Testis (tissue), 3 donors: ENCODE results near the gene PNMA8A. TPM values are rescaled to one million over a fixed set of nuclear protein-coding genes. Genes with fewer than 3 reads are reported as not detected.
"Not testable (repeated sequence)": the region's sequence is repeated elsewhere in the genome, so short reads cannot be mapped to it uniquely, and the experiment has no call there.

ENCODE experiments used
- DNase-seq: peaks from one replicate; pipeline ENCODE4 v3.0.0-alpha.2; 2019
- H3K27ac ChIP-seq, 2 donors: fragments of 200-600 bp; sonication (generic); one replicate each; pipeline ENCODE4 v1.5.1; 2019
- H3K27me3 ChIP-seq: fragments of 200-600 bp; sonication (generic); one replicate; pipeline ENCODE4 v1.5.1; 2019
- H3K36me3 ChIP-seq: fragments of 200-600 bp; sonication (generic); one replicate; pipeline ENCODE4 v1.5.1; 2017; ENCODE audit warnings: low read depth; ENCODE audit errors: missing control alignments
- H3K4me1 ChIP-seq: fragments of 200-600 bp; sonication (generic); one replicate; pipeline ENCODE4 v1.5.1; 2019
- H3K4me3 ChIP-seq, 2 donors: fragments of 200-600 bp; sonication (generic); one replicate each; pipeline ENCODE4 v1.5.1; 2017 to 2019
- H3K9me3 ChIP-seq: fragments of 200-600 bp; sonication (generic); one replicate; pipeline ENCODE4 v1.5.1; 2017
- POLR2A ChIP-seq: fragments of 450-650 bp; IDR thresholded peaks from one replicate; pipeline ENCODE4 v1.6.1; 2017; ENCODE audit warnings: antibody characterized with exemption, mild to moderate bottlenecking, moderate library complexity
- WGBS, 2 donors: methylation state at CpG; one replicate each; pipeline ENCODE4 v1.1.5; 2018; 5-methylcytosine and 5-hydroxymethylcytosine counted together
- intact Hi-C: fragments of 100-400 bp; cut with DNase I; formaldehyde crosslinking; loops from one replicate; pipeline ENCODE4 v1.15.1; 2023; ENCODE audit warnings: low total_unique reads
- polyA plus RNA-seq: library from polyadenylated mRNA; stranded (reverse); fragments of 350-450 nt; fragmentation: Illumina TruSeq; extraction: RNeasy Lipid Tissue Mini Kit (QIAGEN cat#74804); gene quantifications from one replicate; pipeline ENCODE4 v1.2.3, GENCODE V29; 2014; ENCODE audit warnings: low read depth, low replicate concordance; ENCODE audit not compliant: insufficient read depth
- total RNA-seq, 2 donors: library from RNA; depleted of rRNA; stranded (reverse); fragments of >200 nt; gene quantifications; one replicate each; pipeline ENCODE4 v1.2.3, GENCODE V29; 2016
- TF ChIP-seq, protein P1 (sequence below), 3 experiments: fragments of 450-650 bp in 2 of 3; fragments of 200-600 bp in 1 of 3; sonication (generic) in 1 of 3; IDR thresholded peaks; one replicate each; pipeline ENCODE4 v1.5.1; 2016 to 2019; ENCODE audit warnings: antibody characterized with exemption in 3 of 3, mild to moderate bottlenecking in 2 of 3, moderate library complexity in 1 of 3

PNMA8A gene
- total and polyA plus RNA-seq, 3 donors from 2014 or later: 34.9 to 48.1 (median 44.3) TPM

DNA sequence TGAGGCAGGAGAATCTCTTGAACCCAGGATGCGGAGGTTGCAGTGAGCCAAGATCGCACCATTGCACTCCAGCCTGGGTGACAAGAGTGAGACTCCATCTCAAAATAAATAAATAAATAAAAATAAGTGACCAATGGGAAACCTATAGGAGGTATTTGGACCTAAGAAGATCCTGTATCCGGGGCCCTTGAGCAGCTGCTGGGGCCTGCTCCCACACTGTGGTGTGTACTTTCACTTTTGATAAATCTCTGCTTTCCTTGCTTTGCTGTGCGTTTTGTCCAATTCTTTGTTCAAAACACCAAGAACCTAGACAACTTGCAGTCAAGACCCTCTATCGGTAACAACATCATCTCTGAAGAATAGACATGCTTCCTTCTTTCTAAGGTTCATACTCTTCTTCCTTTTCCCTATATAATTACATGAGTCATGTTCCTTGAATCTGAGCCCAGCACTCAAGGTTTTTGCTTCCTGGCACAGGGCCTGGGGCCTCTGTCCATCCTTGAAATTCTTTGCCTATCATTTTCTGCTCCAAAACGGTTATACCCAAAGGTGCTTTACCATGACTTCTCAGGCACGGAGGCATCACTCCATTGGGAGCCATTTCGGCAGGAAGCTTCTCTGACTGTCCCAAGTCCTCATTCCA, 28.4 kb downstream of the PNMA8A start:
- peak; percentile 70 for DNase-seq
- H3K27me3 ChIP-seq: no peaks in the 10 kb centered on the region
- intact Hi-C loops: no loop called here
- H3K36me3 ChIP-seq: no peaks in the 10 kb centered on the region
- no peak for TF ChIP-seq POLR2A
- TF ChIP-seq, protein P1, sequence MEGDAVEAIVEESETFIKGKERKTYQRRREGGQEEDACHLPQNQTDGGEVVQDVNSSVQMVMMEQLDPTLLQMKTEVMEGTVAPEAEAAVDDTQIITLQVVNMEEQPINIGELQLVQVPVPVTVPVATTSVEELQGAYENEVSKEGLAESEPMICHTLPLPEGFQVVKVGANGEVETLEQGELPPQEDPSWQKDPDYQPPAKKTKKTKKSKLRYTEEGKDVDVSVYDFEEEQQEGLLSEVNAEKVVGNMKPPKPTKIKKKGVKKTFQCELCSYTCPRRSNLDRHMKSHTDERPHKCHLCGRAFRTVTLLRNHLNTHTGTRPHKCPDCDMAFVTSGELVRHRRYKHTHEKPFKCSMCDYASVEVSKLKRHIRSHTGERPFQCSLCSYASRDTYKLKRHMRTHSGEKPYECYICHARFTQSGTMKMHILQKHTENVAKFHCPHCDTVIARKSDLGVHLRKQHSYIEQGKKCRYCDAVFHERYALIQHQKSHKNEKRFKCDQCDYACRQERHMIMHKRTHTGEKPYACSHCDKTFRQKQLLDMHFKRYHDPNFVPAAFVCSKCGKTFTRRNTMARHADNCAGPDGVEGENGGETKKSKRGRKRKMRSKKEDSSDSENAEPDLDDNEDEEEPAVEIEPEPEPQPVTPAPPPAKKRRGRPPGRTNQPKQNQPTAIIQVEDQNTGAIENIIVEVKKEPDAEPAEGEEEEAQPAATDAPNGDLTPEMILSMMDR (IDR thresholded peaks at IDR 0.05): no peak
- H3K9me3 ChIP-seq: no peaks in the 10 kb centered on the region
- 36 to 43% methylated on average over 8 of the region's 8 CpGs for WGBS, 2 donors
- H3K27ac ChIP-seq: peak overlapping the region; percentile 0 to 29
- peaks cover 29% of the 10 kb centered on the region for H3K4me1 ChIP-seq
- H3K4me3 ChIP-seq: no peak overlapping the region

DNA sequence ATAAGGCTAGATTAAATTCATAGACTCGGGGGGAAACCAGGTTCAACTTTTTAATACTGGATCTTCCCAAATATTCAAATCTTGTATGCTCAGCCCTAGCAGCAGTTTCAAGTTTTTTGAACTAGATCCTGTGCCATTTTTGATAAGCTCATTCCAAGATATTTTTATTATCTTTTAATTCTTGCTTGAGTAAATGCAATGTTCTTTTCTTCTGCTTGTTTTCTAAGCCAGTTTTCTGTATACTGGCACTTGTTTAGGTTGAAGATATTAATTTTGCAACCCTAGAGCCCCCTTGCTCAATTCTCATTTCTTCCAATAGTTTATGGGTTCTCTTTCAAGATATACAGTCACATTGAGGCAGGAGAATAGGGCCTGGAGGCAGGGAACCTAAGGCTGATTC, 29.5 kb downstream of the PNMA8A start:
- H3K4me3 ChIP-seq: no peak overlapping the region
- TF ChIP-seq, protein P1 (IDR thresholded peaks at IDR 0.05): no peak
- TF ChIP-seq POLR2A: no peak
- no peaks in the 10 kb centered on the region for H3K36me3 ChIP-seq
- intact Hi-C loops: no loop called here
- no peaks in the 10 kb centered on the region for H3K27me3 ChIP-seq
- peak overlapping the region; percentile 24 to 29 for H3K27ac ChIP-seq
- H3K9me3 ChIP-seq: no peaks in the 10 kb centered on the region
- H3K4me1 ChIP-seq: peaks cover 20% of the 10 kb centered on the region
- DNase-seq: no peak
- WGBS, 2 donors: 36 to 48% methylated on average over 1 of the region's 1 CpG

DNA sequence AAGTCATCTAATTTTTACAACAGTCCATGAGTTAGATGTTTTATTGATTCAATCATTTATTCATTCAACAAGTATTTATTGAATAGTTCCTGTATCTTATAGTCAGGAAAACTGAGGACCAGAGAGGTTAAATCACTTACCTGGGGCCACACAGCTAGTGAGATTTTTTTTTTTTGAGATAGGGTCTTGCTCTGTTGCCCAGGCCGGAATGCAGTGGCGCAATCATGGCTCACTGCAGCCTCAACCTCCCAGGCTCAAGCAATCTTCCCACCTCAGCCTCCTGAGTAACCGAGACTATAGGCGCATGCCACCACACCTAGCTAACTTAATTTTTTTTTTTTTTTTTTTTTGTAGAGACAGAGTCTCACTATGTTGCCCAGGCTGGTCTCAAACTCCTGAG, 35.7 kb downstream of the PNMA8A start:
- intact Hi-C loops, H3K27ac ChIP-seq, H3K4me3 ChIP-seq, H3K27me3 ChIP-seq, H3K9me3 ChIP-seq, H3K36me3 ChIP-seq, DNase-seq, H3K4me1 ChIP-seq: not testable (repeated sequence)
- WGBS, 2 donors: 88 to 94% methylated on average over 4 of the region's 4 CpGs

DNA sequence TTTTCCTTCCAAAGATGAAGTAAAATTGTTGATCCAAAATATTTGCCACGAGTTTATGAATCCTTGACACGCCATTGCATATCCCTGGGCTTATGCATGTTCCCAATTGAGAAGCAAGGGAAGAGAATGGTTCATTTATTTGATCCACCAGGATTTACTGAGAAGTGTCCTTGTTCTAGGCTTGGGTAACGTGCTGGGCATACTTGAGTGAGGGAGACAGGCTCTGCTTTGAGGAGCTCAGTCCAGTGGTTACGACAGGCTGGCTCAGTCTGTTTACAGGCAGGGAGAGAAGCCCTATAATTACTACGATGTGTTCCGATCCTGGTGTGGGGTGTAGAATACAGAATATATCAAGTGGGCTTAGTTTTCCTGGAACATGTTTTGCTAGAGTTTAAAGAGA, 36.4 kb downstream of the PNMA8A start:
- Histone ChIP-seq H3K4me1 (no peaks in the 10 kb centered on the region), H3K9me3 (no peaks in the 10 kb centered on the region), H3K4me3 (no peak overlapping the region), H3K27ac (no peak overlapping the region), H3K36me3 (no peaks in the 10 kb centered on the region), H3K27me3 (no peaks in the 10 kb centered on the region)
- intact Hi-C loops: no loop called here
- 64 to 68% methylated on average over 6 of the region's 6 CpGs for WGBS, 2 donors
- DNase-seq: no peak
- TF ChIP-seq, protein P1 (IDR thresholded peaks at IDR 0.05): no peak

DNA sequence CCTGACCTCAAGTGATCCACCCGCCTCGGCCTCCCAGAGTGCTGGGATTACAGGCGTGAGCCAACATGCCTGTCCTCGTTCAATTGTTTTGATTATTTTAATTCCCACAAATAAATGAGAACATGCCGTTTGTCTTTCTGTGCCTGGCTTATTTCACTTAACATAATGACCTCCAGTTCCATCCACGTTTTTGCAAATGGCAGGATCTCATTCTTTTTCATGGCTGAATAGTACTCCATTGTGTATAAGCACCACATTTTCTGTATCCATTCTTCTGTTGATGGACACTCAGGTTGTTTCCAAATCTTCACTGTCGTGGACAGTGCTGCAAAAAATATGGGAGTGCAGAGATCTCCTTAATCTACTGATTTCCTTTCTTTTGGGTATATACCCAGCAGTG, 37.9 kb downstream of the PNMA8A start:
- H3K27me3 ChIP-seq, DNase-seq, H3K4me3 ChIP-seq, H3K9me3 ChIP-seq, H3K4me1 ChIP-seq, intact Hi-C loops, H3K36me3 ChIP-seq, H3K27ac ChIP-seq: not testable (repeated sequence)
- WGBS, 2 donors: 76 to 80% methylated on average over 7 of the region's 7 CpGs

DNA sequence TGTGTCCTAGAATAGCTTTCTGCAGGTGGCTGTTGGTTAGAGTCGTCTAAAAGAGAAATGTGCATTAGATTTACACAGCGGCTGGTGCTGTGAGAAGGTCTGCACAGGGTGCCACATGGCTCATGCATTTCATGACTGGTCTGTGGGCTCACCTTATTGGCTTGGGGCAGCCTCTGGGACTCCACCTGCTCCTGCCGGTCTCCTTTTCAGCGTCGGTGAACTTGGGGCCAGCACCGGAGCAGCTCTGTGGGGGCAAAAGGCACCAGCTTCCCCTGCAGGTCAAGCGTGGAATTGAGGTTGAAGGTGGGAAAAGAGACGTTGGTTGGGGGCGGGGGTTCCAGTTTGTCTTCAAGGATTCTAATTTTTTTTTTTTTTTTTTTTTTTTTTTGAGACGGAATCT, 39.5 kb downstream of the PNMA8A start:
- WGBS, 2 donors: 57 to 70% methylated on average over 10 of the region's 10 CpGs
- Histone ChIP-seq H3K4me1 (peaks cover 11% of the 10 kb centered on the region), H3K4me3 (no peak overlapping the region), H3K36me3 (no peaks in the 10 kb centered on the region), H3K9me3 (no peaks in the 10 kb centered on the region), H3K27me3 (no peaks in the 10 kb centered on the region), H3K27ac (no peak overlapping the region)
- intact Hi-C loops: no loop called here
- TF ChIP-seq, protein P1 (IDR thresholded peaks at IDR 0.05): peak in 1 of 3 experiments; percentile 12
- TF ChIP-seq POLR2A: no peak
- DNase-seq: no peak
